ENCODE data around the gene RITA1. TPM values are rescaled to one million over a fixed set of nuclear protein-coding genes. Genes with fewer than 3 reads are reported as not detected.

Gene RITA1
- total RNA-seq, 1 donor from 2014 or later = 11.7 TPM

- Mint-ChIP-seq H3K4me3 (ENCODE audit: unreplicated experiment) (no peak within 1 kb of the TSS), H3K9me3 (ENCODE audit: unreplicated experiment) (no peaks in the 10 kb centered on the region), H3K4me1 (ENCODE audit: unreplicated experiment) (peaks cover 6% of the 10 kb centered on the region), H3K36me3 (ENCODE audit: low read depth, unreplicated experiment) (peaks cover 5% of the 10 kb centered on the region), H3K27me3 (ENCODE audit: unreplicated experiment) (peaks cover 16% of the 10 kb centered on the region), H3K27ac (ENCODE audit: unreplicated experiment) (peak within 1 kb of the TSS; percentile 70)
- no peak for TF ChIP-seq CTCF (IDR thresholded peaks at IDR 0.05; ENCODE audit: unreplicated experiment)
- peak; percentile 79 for DNase-seq (ENCODE audit: low spot score)
Measured at GRCh38 chr12:113149361-113150150, 36.0 kb upstream of the RITA1 start, which contains the start of gene CFAP73. Gene CFAP73, plus strand, starts transcription at chr12:113149724. Its CDS starts 134 bp downstream, at chr12:113149858.

GRCh38 chr12:113151655-113152054, 33.9 kb upstream of the RITA1 start:
- peaks cover 6% of the 10 kb centered on the region for H3K4me1 Mint-ChIP-seq (ENCODE audit: unreplicated experiment)
- DNase-seq (ENCODE audit: low spot score) = no peak
- peaks cover 5% of the 10 kb centered on the region for H3K36me3 Mint-ChIP-seq (ENCODE audit: low read depth, unreplicated experiment)
- no peak for TF ChIP-seq CTCF (IDR thresholded peaks at IDR 0.05; ENCODE audit: unreplicated experiment)
- no peak overlapping the region for H3K4me3 Mint-ChIP-seq (ENCODE audit: unreplicated experiment)
- H3K27ac Mint-ChIP-seq (ENCODE audit: unreplicated experiment) = no peak overlapping the region
- H3K27me3 Mint-ChIP-seq (ENCODE audit: unreplicated experiment) = peaks cover 15% of the 10 kb centered on the region
- H3K9me3 Mint-ChIP-seq (ENCODE audit: unreplicated experiment) = no peaks in the 10 kb centered on the region

- H3K27ac Mint-ChIP-seq (ENCODE audit: unreplicated experiment) = peak overlapping the region; percentile 1
Measured at GRCh38 chr12:113152196-113152834, 33.2 kb upstream of the RITA1 start.

GRCh38 chr12:113152835-113153814, 32.4 kb upstream of the RITA1 start:
- Mint-ChIP-seq H3K4me3 (ENCODE audit: unreplicated experiment) (no peak overlapping the region), H3K27me3 (ENCODE audit: unreplicated experiment) (peaks cover 15% of the 10 kb centered on the region), H3K4me1 (ENCODE audit: unreplicated experiment) (peaks cover 6% of the 10 kb centered on the region), H3K36me3 (ENCODE audit: low read depth, unreplicated experiment) (peaks cover 16% of the 10 kb centered on the region), H3K27ac (ENCODE audit: unreplicated experiment) (no peak overlapping the region), H3K9me3 (ENCODE audit: unreplicated experiment) (no peaks in the 10 kb centered on the region)
- TF ChIP-seq CTCF (IDR thresholded peaks at IDR 0.05; ENCODE audit: unreplicated experiment) = no peak
- peak; percentile 71 for DNase-seq (ENCODE audit: low spot score)

More at GRCh38 chr12:113152196-113152834, 33.2 kb upstream of the RITA1 start:
- H3K4me3 Mint-ChIP-seq (ENCODE audit: unreplicated experiment) = peak overlapping the region; percentile 71
- TF ChIP-seq CTCF (IDR thresholded peaks at IDR 0.05; ENCODE audit: unreplicated experiment) = no peak
- H3K9me3 Mint-ChIP-seq (ENCODE audit: unreplicated experiment) = no peaks in the 10 kb centered on the region
- peaks cover 12% of the 10 kb centered on the region for H3K36me3 Mint-ChIP-seq (ENCODE audit: low read depth, unreplicated experiment)
- DNase-seq (ENCODE audit: low spot score) = no peak
- H3K4me1 Mint-ChIP-seq (ENCODE audit: unreplicated experiment) = peaks cover 6% of the 10 kb centered on the region
- H3K27me3 Mint-ChIP-seq (ENCODE audit: unreplicated experiment) = peaks cover 15% of the 10 kb centered on the region

Measured in endothelial cell (in vitro differentiated cells).